Measurements from ENCODE around the gene SNRNP200. TPM values are rescaled to one million over a fixed set of nuclear protein-coding genes. Genes with fewer than 3 reads are reported as not detected.

Gene SNRNP200
- polyA plus RNA-seq, 6 donors from 2014 or later, result 61.7 to 95.9 (median 71.2) TPM

GRCh38 chr2:96291751-96292150 lies 13.6 kb downstream of the SNRNP200 start:
- no peak for ATAC-seq (ENCODE audit: low read depth in 2 of 2)
- DNase-seq, result no peak
- H3K27ac Mint-ChIP-seq, result no peak overlapping the region
- H3K36me3 Mint-ChIP-seq, result peaks cover 37 to 38% of the 10 kb centered on the region in 2 donors
- no peaks in the 10 kb centered on the region for H3K9me3 Mint-ChIP-seq
- no peak overlapping the region for H3K4me3 Mint-ChIP-seq
- H3K4me1 Mint-ChIP-seq, result no peaks in the 10 kb centered on the region
- H3K27me3 Mint-ChIP-seq, result no peaks in the 10 kb centered on the region

GRCh38 chr2:96287273-96287856 lies 18.0 kb downstream of the SNRNP200 start:
- peaks cover 29 to 36% of the 10 kb centered on the region in 2 donors for H3K36me3 Mint-ChIP-seq
- peak overlapping the region in 1 of 6 donors; percentile 54 for H3K27ac Mint-ChIP-seq
- H3K4me3 Mint-ChIP-seq, result peak overlapping the region in 1 of 8 donors; percentile 7
- ATAC-seq (ENCODE audit: low read depth in 2 of 2) (no peak), DNase-seq (no peak)
- peaks cover 0 to 3% (median 0%) of the 10 kb centered on the region in 3 donors for H3K4me1 Mint-ChIP-seq
- H3K27me3 Mint-ChIP-seq, result no peaks in the 10 kb centered on the region
- no peaks in the 10 kb centered on the region for H3K9me3 Mint-ChIP-seq

GRCh38 chr2:96276787-96277499 lies 28.4 kb downstream of the SNRNP200 start:
- Mint-ChIP-seq H3K27ac (no peak overlapping the region), H3K4me1 (no peaks in the 10 kb centered on the region), H3K36me3 (peaks cover 20 to 31% of the 10 kb centered on the region in 2 donors), H3K9me3 (no peaks in the 10 kb centered on the region), H3K4me3 (no peak overlapping the region), H3K27me3 (no peaks in the 10 kb centered on the region)
- DNase-seq (no peak), ATAC-seq (ENCODE audit: low read depth in 2 of 2) (no peak)

GRCh38 chr2:96274355-96275056 lies 30.8 kb downstream of the SNRNP200 start:
- H3K4me1 Mint-ChIP-seq, result no peaks in the 10 kb centered on the region
- no peaks in the 10 kb centered on the region for H3K9me3 Mint-ChIP-seq
- ATAC-seq (ENCODE audit: low read depth in 2 of 2), result no peak
- peak overlapping the region in 3 of 6 donors; percentile 54 to 75 (median 59) for H3K27ac Mint-ChIP-seq
- no peak for DNase-seq
- no peaks in the 10 kb centered on the region for H3K27me3 Mint-ChIP-seq
- no peak overlapping the region for H3K4me3 Mint-ChIP-seq
- H3K36me3 Mint-ChIP-seq, result peaks cover 14 to 25% of the 10 kb centered on the region in 2 donors

- ATAC-seq (ENCODE audit: low read depth in 2 of 2), result no peak
- Mint-ChIP-seq H3K9me3 (no peaks in the 10 kb centered on the region), H3K4me3 (no peak overlapping the region), H3K4me1 (peaks cover 0 to 2% (median 0%) of the 10 kb centered on the region in 3 donors), H3K27ac (no peak overlapping the region), H3K27me3 (no peaks in the 10 kb centered on the region), H3K36me3 (peaks cover 14 to 21% of the 10 kb centered on the region in 2 donors)
- no peak for DNase-seq
Measured at GRCh38 chr2:96273763-96274162, 31.6 kb downstream of the SNRNP200 start.

- peak overlapping the region in 1 of 6 donors; percentile 83 for H3K27ac Mint-ChIP-seq
- peaks cover 0 to 17% (median 0%) of the 10 kb centered on the region in 3 donors for H3K4me1 Mint-ChIP-seq
- no peaks in the 10 kb centered on the region for H3K27me3 Mint-ChIP-seq
- DNase-seq, result no peak
- no peaks in the 10 kb centered on the region for H3K9me3 Mint-ChIP-seq
- H3K36me3 Mint-ChIP-seq, result peaks cover 9 to 10% of the 10 kb centered on the region in 2 donors
- ATAC-seq (ENCODE audit: low read depth in 2 of 2), result no peak
- no peak overlapping the region for H3K4me3 Mint-ChIP-seq
Measured at GRCh38 chr2:96271995-96272394, 33.4 kb downstream of the SNRNP200 start.

- Mint-ChIP-seq H3K4me1 (peaks cover 20 to 46% (median 25%) of the 10 kb centered on the region in 3 donors), H3K9me3 (no peaks in the 10 kb centered on the region), H3K27ac (no peak overlapping the region), H3K36me3 (peaks cover 6 to 9% of the 10 kb centered on the region in 2 donors), H3K27me3 (no peaks in the 10 kb centered on the region), H3K4me3 (peak overlapping the region; percentile 64 to 97 (median 76))
- peak; percentile 19 for DNase-seq
- no peak for ATAC-seq (ENCODE audit: low read depth in 2 of 2)
Measured at GRCh38 chr2:96267159-96267971, 38.0 kb downstream of the SNRNP200 start.

GRCh38 chr2:96265840-96266679 lies 39.3 kb downstream of the SNRNP200 start, which contains the start of the genes CIAO1 and TMEM127:
Gene CIAO1 (plus strand): TSS chr2:96266225. CDS start chr2:96266351, 126 bp downstream.
Gene TMEM127 (minus strand): TSS chr2:96265997. CDS start chr2:96265381, 616 bp downstream.
- DNase-seq, result peak; percentile 98
- Mint-ChIP-seq H3K27me3 (no peaks in the 10 kb centered on the region), H3K36me3 (peaks cover 6 to 9% of the 10 kb centered on the region in 2 donors), H3K4me1 (peaks cover 20 to 58% (median 26%) of the 10 kb centered on the region in 3 donors), H3K9me3 (no peaks in the 10 kb centered on the region), H3K27ac (peak within 1 kb of the TSS; percentile 79 to 98 (median 94)), H3K4me3 (peak within 1 kb of the TSS; percentile 82 to 97 (median 96))
- ATAC-seq (ENCODE audit: low read depth in 2 of 2), result peak; percentile 91

GRCh38 chr2:96265349-96265839 lies 40.0 kb downstream of the SNRNP200 start:
- ATAC-seq (ENCODE audit: low read depth in 2 of 2) (peak; percentile 16 to 17), DNase-seq (peak; percentile 27)
- Mint-ChIP-seq H3K27ac (peak overlapping the region; percentile 42 to 90 (median 69)), H3K27me3 (no peaks in the 10 kb centered on the region), H3K4me1 (peaks cover 27 to 65% (median 33%) of the 10 kb centered on the region in 3 donors), H3K36me3 (peaks cover 6 to 9% of the 10 kb centered on the region in 2 donors), H3K9me3 (no peaks in the 10 kb centered on the region), H3K4me3 (peak overlapping the region; percentile 82 to 97 (median 96))

GRCh38 chr2:96264656-96265348 lies 40.5 kb downstream of the SNRNP200 start:
- H3K4me3 Mint-ChIP-seq, result peak overlapping the region; percentile 82 to 96 (median 92)
- H3K27ac Mint-ChIP-seq, result peak overlapping the region; percentile 79 to 98 (median 92)
- no peaks in the 10 kb centered on the region for H3K9me3 Mint-ChIP-seq
- H3K27me3 Mint-ChIP-seq, result no peaks in the 10 kb centered on the region
- DNase-seq (peak; percentile 37), ATAC-seq (ENCODE audit: low read depth in 2 of 2) (peak in 1 of 2 donors; percentile 1)
- peaks cover 29 to 71% (median 39%) of the 10 kb centered on the region in 3 donors for H3K4me1 Mint-ChIP-seq
- peaks cover 6 to 9% of the 10 kb centered on the region in 2 donors for H3K36me3 Mint-ChIP-seq

GRCh38 chr2:96264086-96264485 lies 41.3 kb downstream of the SNRNP200 start:
- DNase-seq (no peak), ATAC-seq (ENCODE audit: low read depth in 2 of 2) (no peak)
- no peaks in the 10 kb centered on the region for H3K27me3 Mint-ChIP-seq
- peak overlapping the region; percentile 17 to 96 (median 90) for H3K4me3 Mint-ChIP-seq
- peaks cover 6 to 9% of the 10 kb centered on the region in 2 donors for H3K36me3 Mint-ChIP-seq
- H3K9me3 Mint-ChIP-seq, result no peaks in the 10 kb centered on the region
- peaks cover 37 to 78% (median 46%) of the 10 kb centered on the region in 3 donors for H3K4me1 Mint-ChIP-seq
- peak overlapping the region in 3 of 6 donors; percentile 79 to 93 (median 88) for H3K27ac Mint-ChIP-seq
